Activated CD8-positive, alpha-beta memory T cell treated with anti-CD3 and anti-CD28 coated beads, Interleukin-2, amount 50 U/mL, for 24 hours (primary cell): ENCODE results near the gene NUMB.

Source experiments
- DNase-seq: peaks from one replicate; pipeline ENCODE4 v3.0.0-alpha.2; 2020; ENCODE audit errors: extremely low read depth

Gene NUMB

DNA sequence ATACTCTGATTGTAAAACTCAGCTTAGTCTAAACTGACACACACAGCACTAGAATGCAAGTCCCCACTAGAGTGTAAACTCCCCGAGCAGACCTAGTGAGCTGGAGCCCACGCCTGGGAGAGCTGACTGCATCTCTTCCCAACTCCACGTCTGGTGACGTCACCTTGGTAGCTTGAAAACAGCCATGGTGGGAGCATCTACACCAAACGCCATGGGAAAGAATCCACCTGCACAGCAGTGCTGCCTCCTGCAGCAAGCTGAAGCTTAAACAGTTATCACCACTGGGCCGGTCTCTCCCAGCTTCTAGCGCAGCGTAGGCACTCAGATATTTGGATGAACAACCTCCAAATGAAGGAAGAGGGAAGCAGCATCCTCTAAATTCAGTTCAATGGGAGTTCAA, 225.4 kb downstream of the NUMB start:
- DNase-seq: no peak

DNA sequence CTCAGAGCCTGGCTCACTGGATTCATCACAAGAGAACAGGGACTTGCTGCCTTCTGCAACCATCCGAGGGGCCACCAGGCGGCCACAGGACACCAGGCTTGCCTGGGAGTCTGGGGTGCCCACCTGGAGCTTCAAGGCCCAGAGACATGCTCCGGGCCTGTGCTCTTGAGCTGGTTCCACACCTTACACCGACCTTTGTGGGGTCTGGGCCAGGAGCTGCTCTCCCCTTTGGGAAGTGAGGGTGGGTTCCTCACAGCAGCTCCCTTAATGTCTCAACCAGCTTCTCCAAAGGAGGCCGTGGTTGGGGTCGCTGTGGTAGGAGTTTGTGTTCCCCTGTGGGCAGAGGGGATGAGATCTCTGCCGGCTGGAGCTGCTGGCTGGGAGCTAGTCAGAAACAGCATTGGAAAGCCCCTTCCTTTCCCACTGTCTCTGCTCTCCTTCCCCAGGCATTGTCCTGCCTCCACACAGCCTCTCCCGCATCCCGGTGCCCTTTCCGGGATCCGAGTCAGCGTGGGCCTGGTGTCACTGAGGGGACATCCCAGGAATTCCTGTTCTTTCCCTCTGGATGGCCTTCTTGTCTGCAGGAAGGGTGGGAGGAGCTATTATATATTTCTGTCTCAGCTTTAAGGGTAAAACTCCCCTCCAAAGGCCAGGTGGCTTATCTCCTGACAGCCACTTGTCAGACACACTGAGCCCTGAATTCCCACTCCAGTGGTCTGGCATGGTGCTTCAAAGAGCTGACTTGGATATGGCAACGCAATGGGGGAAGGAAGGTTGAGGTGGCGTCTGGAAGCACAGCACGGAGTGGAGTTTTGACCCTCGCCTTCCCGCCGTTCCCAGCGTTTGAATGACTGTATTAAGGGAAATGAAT, 226.1 kb downstream of the NUMB start:
- no peak for DNase-seq

DNA sequence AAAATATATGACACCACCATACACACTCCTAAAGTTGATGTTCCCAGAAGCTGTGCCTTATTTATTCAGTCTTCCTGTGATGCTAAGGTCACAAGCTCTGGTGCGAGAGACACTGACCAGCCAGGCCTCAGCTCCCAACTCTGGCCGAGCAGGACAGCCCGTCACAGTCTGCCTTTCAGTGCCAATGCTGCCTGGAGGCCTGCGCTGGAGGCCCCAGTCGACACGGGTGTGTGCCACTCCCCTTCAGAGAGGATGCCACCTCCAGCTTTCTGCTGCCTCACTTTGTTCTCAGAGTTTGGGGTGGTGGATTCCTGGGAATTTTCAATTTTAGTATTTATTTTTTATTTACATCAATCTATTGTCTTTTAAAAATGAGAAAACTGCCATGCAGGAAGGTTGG, 228.3 kb downstream of the NUMB start:
- DNase-seq: no peak

DNA sequence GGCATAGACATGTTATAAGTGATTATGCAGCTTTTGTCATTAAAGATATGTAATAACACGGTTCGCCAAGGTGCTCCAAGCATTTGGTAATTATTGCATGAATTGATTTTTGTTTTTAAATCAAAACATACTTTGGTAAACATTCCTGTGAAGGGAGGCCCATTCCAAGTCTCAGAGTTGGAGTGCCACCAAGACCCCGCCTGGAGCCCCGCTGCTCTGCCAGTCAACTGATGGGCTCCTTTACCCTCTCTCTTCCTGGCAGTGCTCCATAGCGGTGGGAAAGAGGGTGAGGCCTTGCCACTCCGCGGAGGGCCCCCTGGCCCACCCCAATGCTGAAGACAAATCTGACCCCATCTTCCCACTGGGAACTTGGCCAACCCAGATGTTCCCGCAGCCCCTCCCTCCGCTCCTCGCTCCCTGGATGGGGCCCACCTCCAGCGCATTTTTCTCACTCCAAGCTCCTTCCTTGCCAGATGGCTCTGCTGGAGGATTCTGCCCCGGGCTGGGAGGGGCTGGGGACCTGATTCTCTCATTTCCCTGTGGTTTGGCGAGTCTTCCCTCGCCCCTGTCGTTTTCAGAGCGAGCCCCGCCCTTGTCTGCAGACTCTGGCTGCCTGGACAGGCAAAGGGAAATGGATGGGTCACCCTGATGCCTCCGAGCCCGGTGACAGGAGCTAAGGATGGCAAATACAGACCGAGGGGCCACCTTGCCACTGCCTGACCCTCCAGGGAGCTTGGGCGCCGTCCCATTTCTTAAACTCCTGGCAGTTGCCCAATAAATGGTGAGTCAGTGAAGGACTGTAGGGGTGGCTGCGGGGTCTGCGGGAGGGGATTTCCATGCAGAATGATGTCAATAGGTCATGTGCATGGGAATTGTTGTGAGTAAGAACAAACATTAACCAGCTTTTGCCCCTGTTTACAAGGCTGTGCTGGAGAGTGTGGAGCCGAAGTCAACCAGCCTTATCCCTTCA, 230.2 kb downstream of the NUMB start:
- DNase-seq: no peak

DNA sequence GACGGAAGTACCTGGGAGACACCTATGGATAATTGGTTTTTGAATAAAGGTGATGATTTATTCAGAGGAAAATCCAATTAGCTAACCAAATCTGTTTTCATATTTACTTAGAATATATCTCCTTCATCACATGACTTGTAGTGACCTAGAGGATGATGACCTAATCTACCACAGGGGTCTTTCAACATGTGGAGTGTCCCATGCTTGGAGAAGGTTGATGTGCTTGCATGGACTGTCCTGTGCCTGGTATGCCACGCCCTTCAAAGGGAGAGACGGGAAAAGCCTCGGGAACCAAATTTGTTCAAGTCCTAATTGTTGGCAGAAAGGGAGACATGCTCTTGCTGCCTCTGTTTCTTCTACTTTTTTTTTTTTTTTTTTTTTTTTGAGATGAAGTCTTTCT, 232.8 kb downstream of the NUMB start:
- DNase-seq: no peak
